ENCODE results near the gene MATN4.

DNA sequence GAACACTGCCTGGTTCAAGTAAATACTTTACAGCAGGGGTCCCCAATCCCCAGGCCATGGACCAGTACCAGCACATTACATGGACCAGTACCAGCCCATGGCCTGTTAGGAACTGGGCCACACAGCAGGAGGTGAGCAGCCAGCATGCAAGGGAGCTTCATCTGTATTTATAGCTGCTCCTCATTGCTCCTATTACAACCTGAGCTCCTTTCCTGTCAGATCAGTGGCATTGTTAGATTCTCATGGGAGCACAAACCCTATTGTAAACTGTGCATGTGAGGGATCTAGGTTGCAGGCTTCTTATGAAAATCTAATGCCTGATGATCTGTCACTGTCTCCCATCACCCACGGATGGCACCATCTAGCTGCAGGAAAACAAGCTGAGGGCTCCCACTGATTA is 13.4 kb downstream of the MATN4 start:
- TF ChIP-seq EZH2 (IDR thresholded peaks at IDR 0.05; ENCODE audit: borderline replicate concordance, insufficient read depth, low read length, poor library complexity, severe bottlenecking) (no peak), POLR2AphosphoS5 (IDR thresholded peaks at IDR 0.05) (no peak)
- TF ChIP-seq, protein P1, sequence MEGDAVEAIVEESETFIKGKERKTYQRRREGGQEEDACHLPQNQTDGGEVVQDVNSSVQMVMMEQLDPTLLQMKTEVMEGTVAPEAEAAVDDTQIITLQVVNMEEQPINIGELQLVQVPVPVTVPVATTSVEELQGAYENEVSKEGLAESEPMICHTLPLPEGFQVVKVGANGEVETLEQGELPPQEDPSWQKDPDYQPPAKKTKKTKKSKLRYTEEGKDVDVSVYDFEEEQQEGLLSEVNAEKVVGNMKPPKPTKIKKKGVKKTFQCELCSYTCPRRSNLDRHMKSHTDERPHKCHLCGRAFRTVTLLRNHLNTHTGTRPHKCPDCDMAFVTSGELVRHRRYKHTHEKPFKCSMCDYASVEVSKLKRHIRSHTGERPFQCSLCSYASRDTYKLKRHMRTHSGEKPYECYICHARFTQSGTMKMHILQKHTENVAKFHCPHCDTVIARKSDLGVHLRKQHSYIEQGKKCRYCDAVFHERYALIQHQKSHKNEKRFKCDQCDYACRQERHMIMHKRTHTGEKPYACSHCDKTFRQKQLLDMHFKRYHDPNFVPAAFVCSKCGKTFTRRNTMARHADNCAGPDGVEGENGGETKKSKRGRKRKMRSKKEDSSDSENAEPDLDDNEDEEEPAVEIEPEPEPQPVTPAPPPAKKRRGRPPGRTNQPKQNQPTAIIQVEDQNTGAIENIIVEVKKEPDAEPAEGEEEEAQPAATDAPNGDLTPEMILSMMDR (IDR thresholded peaks at IDR 0.05; ENCODE audit: poor library complexity, severe bottlenecking), result no peak
